ENCODE data around the gene MT4. TPM values are rescaled to one million over a fixed set of nuclear protein-coding genes. Genes with fewer than 3 reads are reported as not detected.
A peak's percentile ranks its signal among the peaks of the same experiment; 100 is the strongest.

Gene MT4
- total and polyA plus RNA-seq, 2 of the 4 experiments (the other 2 are of a cell fraction), result not detected

GRCh38 chr16:56600398-56600999, 35.6 kb downstream of the MT4 start (continued):
- TF ChIP-seq RAD21 (IDR thresholded peaks at IDR 0.05; ENCODE audit: low read length) (peak; percentile 63), MAFK (IDR thresholded peaks at IDR 0.05; ENCODE audit: low read depth, low read length) (no peak)

GRCh38 chr16:56601325-56601724, 36.5 kb downstream of the MT4 start:
- H2AK5ac ChIP-seq (ENCODE audit: low read depth, low read length), result peak overlapping the region; percentile 25; the same call in 1 of the 2 replicates
- BruUV-seq (replicated peaks), result no TSS peak
- no peak overlapping the region for H4K8ac ChIP-seq (ENCODE audit: low read depth in 2 of 2, low read length in 2 of 2)
- WGBS, 2 experiments (ENCODE audit: extremely low coverage in 2 of 2, insufficient read length in 1 of 2), result no CpG with 5 or more reads among the region's 9 CpGs
- no peak overlapping the region for H2BK5ac ChIP-seq (ENCODE audit: low read depth, low read length, poor library complexity, severe bottlenecking)
- no peak overlapping the region for H2AK9ac ChIP-seq (replicated peaks; ENCODE audit: low read depth, low read length, poor library complexity)
- H3K9me1 ChIP-seq (ENCODE audit: insufficient read depth, low read length), result peaks cover 15% of the 10 kb centered on the region
- H2AFZ ChIP-seq (replicated peaks; ENCODE audit: low read length, poor library complexity), result no peak overlapping the region
- no peak overlapping the region for H3K4me3 ChIP-seq (ENCODE audit: insufficient read depth, low read depth, low read length)
- H2BK120ac ChIP-seq (ENCODE audit: low read depth, low read length), result 0 out of 2 replicates have a peak overlapping the region, but pooled peaks have one; percentile 5
- H2BK20ac ChIP-seq (ENCODE audit: low read depth, low read length), result no peak overlapping the region
- H4K91ac ChIP-seq (ENCODE audit: insufficient read depth, low read depth, low read length), result no peak overlapping the region
- no peak for DNase-seq
- ATAC-seq (ENCODE audit: low read depth), result no peak
- peaks cover 4% of the 10 kb centered on the region for H3K4me1 ChIP-seq (ENCODE audit: control insufficient read depth, insufficient read depth, low read length)
- no peaks in the 10 kb centered on the region for H3K27me3 ChIP-seq (ENCODE audit: control insufficient read depth, insufficient read depth, low read length)
- no peak overlapping the region for H3K4me2 ChIP-seq (ENCODE audit: low read depth, low read length)
- no peak overlapping the region for H3K23ac ChIP-seq (ENCODE audit: low read depth, low read length)
- no peak overlapping the region for H4K5ac ChIP-seq (ENCODE audit: low read depth, low read length)
- H3K27ac ChIP-seq (ENCODE audit: insufficient read depth, low read length), result no peak overlapping the region
- in situ Hi-C loops (cut with MboI; ENCODE audit: low sequenced_read_pairs), result loop anchor here (5.0 kb wide), 1 partner anchor 89 kb away; no protein-coding TSS in a partner anchor
- dilution Hi-C loops (cut with HindIII; ENCODE audit: low sequenced_read_pairs, unreplicated experiment), result no loop called here
- H3K56ac ChIP-seq (ENCODE audit: extremely low read depth, insufficient read depth, low read length), result no peak overlapping the region
- no peaks in the 10 kb centered on the region for H3K9me3 ChIP-seq (ENCODE audit: control insufficient read depth, insufficient read depth, low read length)
- POLR2A ChIA-PET (ENCODE audit: unreplicated experiment), result no interaction called here
- CTCF ChIA-PET, result interaction anchor here (1.0 to 1.5 kb wide), 6 partner anchors 9 to 101 kb away, joined by 4 to 9 read pairs (median 4); no protein-coding TSS in a partner anchor
- no peak overlapping the region for H2BK15ac ChIP-seq (ENCODE audit: low read depth, low read length)
- no peak overlapping the region for H3K18ac ChIP-seq (ENCODE audit: low read depth, low read length)
- H3K14ac ChIP-seq (replicated peaks; ENCODE audit: low read depth, low read length), result no peak overlapping the region
- TF ChIP-seq CEBPB (IDR thresholded peaks at IDR 0.05; ENCODE audit: low read depth, low read length) (no peak), CTCF (conservative IDR thresholded peaks at IDR 0.05; ENCODE audit: low read depth, low read length) (no peak), FOS (IDR thresholded peaks at IDR 0.05; ENCODE audit: low read depth, low read length) (no peak), POLR2A (IDR thresholded peaks at IDR 0.05; ENCODE audit: low read depth, low read length) (no peak), SMC3 (IDR thresholded peaks at IDR 0.05; ENCODE audit: low read depth, low read length) (no peak), CHD1 (IDR thresholded peaks at IDR 0.05; ENCODE audit: low read depth, low read length) (no peak), RAD21 (IDR thresholded peaks at IDR 0.05; ENCODE audit: low read length) (no peak), ELK1 (IDR thresholded peaks at IDR 0.05; ENCODE audit: borderline replicate concordance, low read depth, low read length) (no peak), MXI1 (IDR thresholded peaks at IDR 0.05; ENCODE audit: borderline replicate concordance, low read depth, low read length) (no peak), BHLHE40 (IDR thresholded peaks at IDR 0.05; ENCODE audit: low read depth, low read length) (no peak), RCOR1 (IDR thresholded peaks at IDR 0.05; ENCODE audit: insufficient replicate concordance, low read length) (no peak)
- intact Hi-C loops (cut with micrococcal nuclease), result loop anchor here (2.0 to 10.0 kb wide), 3 partner anchors 101 to 247 kb away; no protein-coding TSS in a partner anchor
- no peak overlapping the region for H3K4ac ChIP-seq (ENCODE audit: low read depth, low read length)
- no peak overlapping the region for H3K9ac ChIP-seq (ENCODE audit: low read depth, low read length)
- peaks cover 4% of the 10 kb centered on the region for H4K20me1 ChIP-seq (ENCODE audit: insufficient read depth, low read length)
- H3K36me3 ChIP-seq (ENCODE audit: control insufficient read depth, insufficient read depth, low read length), result no peaks in the 10 kb centered on the region
- H3K79me1 ChIP-seq (ENCODE audit: low read depth in 1 of 2, low read length in 2 of 2), result peaks cover 0 to 6% of the 10 kb centered on the region in 2 experiments; a peak in 1 of 4 replicates

Data from IMR-90 (cell line).